Measurements from ENCODE around the gene NDUFA12. TPM values are rescaled to one million over a fixed set of nuclear protein-coding genes. Genes with fewer than 3 reads are reported as not detected.

The NDUFA12 gene
- total RNA-seq, 3 donors from 2014 or later (not counting 1 experiment from before 2014, with no cell fraction given): 67.7 to 91.5 (median 69.6) TPM

- 85% methylated on average over 3 of the region's 4 CpGs for WGBS (ENCODE audit: insufficient coverage)
- Mint-ChIP-seq H3K36me3 (no peaks in the 10 kb centered on the region), H3K9me3 (no peaks in the 10 kb centered on the region), H3K4me3 (no peak overlapping the region), H3K4me1 (no peaks in the 10 kb centered on the region), H3K27ac (no peak overlapping the region), H3K27me3 (ENCODE audit: low read depth in 2 of 2) (no peaks in the 10 kb centered on the region)
- no peaks in the 10 kb centered on the region for H3K36me3 ChIP-seq (ENCODE audit: control insufficient read depth, insufficient read depth, low read length)
- H3K27ac ChIP-seq (ENCODE audit: low read length): no peak overlapping the region
- no peak for TF ChIP-seq CTCF (IDR thresholded peaks at IDR 0.05)
- H3K27me3 ChIP-seq (ENCODE audit: control insufficient read depth, insufficient read depth, low read length): no peaks in the 10 kb centered on the region
- ATAC-seq (no peak), DNase-seq (no peak)
- no peaks in the 10 kb centered on the region for H3K9me3 ChIP-seq (ENCODE audit: control insufficient read depth, insufficient read depth, low read length)
- intact Hi-C loops (cut with micrococcal nuclease): no loop called here
- no peak overlapping the region for H3K4me3 ChIP-seq (ENCODE audit: low read length)
- no peaks in the 10 kb centered on the region for H3K4me1 ChIP-seq (ENCODE audit: control insufficient read depth, insufficient read depth, low read length)
Observed at GRCh38 chr12:94922561-94922960, 80.9 kb downstream of the NDUFA12 start.

Other genes with a start within 250 kb of the NDUFA12 start
- gene NR2C1, start 69.9 kb upstream of the NDUFA12 start, total RNA-seq: 10 to 100 TPM; 41.4 to 58.5 (median 46.9) TPM
- gene FGD6, start 213.8 kb upstream of the NDUFA12 start, total RNA-seq: 1 to 10 TPM; 1.5 to 1.9 (median 1.9) TPM
- 10 to 100 TPM; 32.7 to 37.0 (median 35.1) TPM for gene VEZT, start 214.1 kb upstream of the NDUFA12 start, total RNA-seq

Data from natural killer cell (primary cell).